ENCODE data around the gene PLAGL1.

GRCh38 chr6:143949962-143950361, 58.1 kb downstream of the PLAGL1 start:
- TF ChIP-seq, protein P1, sequence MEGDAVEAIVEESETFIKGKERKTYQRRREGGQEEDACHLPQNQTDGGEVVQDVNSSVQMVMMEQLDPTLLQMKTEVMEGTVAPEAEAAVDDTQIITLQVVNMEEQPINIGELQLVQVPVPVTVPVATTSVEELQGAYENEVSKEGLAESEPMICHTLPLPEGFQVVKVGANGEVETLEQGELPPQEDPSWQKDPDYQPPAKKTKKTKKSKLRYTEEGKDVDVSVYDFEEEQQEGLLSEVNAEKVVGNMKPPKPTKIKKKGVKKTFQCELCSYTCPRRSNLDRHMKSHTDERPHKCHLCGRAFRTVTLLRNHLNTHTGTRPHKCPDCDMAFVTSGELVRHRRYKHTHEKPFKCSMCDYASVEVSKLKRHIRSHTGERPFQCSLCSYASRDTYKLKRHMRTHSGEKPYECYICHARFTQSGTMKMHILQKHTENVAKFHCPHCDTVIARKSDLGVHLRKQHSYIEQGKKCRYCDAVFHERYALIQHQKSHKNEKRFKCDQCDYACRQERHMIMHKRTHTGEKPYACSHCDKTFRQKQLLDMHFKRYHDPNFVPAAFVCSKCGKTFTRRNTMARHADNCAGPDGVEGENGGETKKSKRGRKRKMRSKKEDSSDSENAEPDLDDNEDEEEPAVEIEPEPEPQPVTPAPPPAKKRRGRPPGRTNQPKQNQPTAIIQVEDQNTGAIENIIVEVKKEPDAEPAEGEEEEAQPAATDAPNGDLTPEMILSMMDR (IDR thresholded peaks at IDR 0.05) = no peak
- no peak for TF ChIP-seq POLR2A (IDR thresholded peaks at IDR 0.05)
